HepG2 (cell line): Measurements from ENCODE around the gene IPO13. TPM values are rescaled to one million over a fixed set of nuclear protein-coding genes. Genes with fewer than 3 reads are reported as not detected.

Source experiments
- ATAC-seq: fragments of 200-7000 bp; cut with Tn5 transposase; 3 replicates; pipeline ENCODE4 v1.9.1; 2020; ENCODE audit warnings: mild to moderate bottlenecking, moderate library complexity
- BruUV-seq: library from RNA; stranded (reverse); fragments of 400-500 nt; replicated peaks from 2 replicates; lab custom pipeline; 2021; lab: Mats Ljungman, UMichigan
- CTCF ChIA-PET: fragments of 300-600 bp; formaldehyde crosslinking; extraction: SDS; loops from one replicate; lab custom pipeline; 2021; ENCODE audit warnings: low total read pairs, inconsistent platforms, low intra/inter-chr PET ratio; lab: Yijun Ruan, JAX
- POLR2A ChIA-PET: fragments of 350-600 bp; sonication (Branson Sonifier 250); formaldehyde crosslinking; loops from one replicate; lab custom pipeline; 2020; ENCODE audit warnings: antibody characterized with exemption, inconsistent platforms; lab: Yijun Ruan, JAX
- DNase-seq: peaks from one replicate; pipeline ENCODE4 v3.0.0-alpha.2; 2015; ENCODE audit warnings: low spot score
- FAIRE-seq: peaks from 3 replicates; lab custom pipeline; 2011; peaks lifted over from hg19 to GRCh38; lab: Jason Lieb, UNC
- H2AFZ ChIP-seq: one replicate; pipeline ENCODE4 v1.6.1; 2011; ENCODE audit warnings: low read length, inconsistent platforms
- H3K27ac ChIP-seq: fragments of 300-600 bp; 3 replicates; pipeline ENCODE4 v1.8.0; 2011; ENCODE audit warnings: mixed run types, mild to moderate bottlenecking, mixed read lengths, low read length, inconsistent platforms; ENCODE audit not compliant: insufficient read depth; ENCODE audit errors: extremely low read length
- H3K27me3 ChIP-seq, 2 experiments: fragments of 200-600 bp in 1 of 2; 2 replicates in 1 of 2; 3 replicates in 1 of 2; pipeline versions ENCODE4 v1.6.0 to v1.8.0; 2011; ENCODE audit warnings: low read length in 2 of 2, mild to moderate bottlenecking in 2 of 2, moderate library complexity in 2 of 2, inconsistent platforms in 1 of 2; ENCODE audit not compliant: insufficient read depth in 2 of 2, control insufficient read depth in 1 of 2
- H3K36me3 ChIP-seq, 2 experiments: fragments of 200-600 bp in 1 of 2; replicated peaks in 1 of 2; 2 replicates in 1 of 2; 3 replicates in 1 of 2; pipeline versions ENCODE4 v1.5.1 to v1.8.0; 2011; ENCODE audit warnings: low read length in 2 of 2, inconsistent platforms in 1 of 2; ENCODE audit not compliant: insufficient read depth in 2 of 2, control insufficient read depth in 1 of 2
- H3K4me1 ChIP-seq: 2 replicates; pipeline ENCODE4 v1.5.1; 2012; ENCODE audit warnings: low read length, inconsistent platforms; ENCODE audit not compliant: insufficient read depth
- H3K4me2 ChIP-seq: 2 replicates; pipeline ENCODE4 v1.6.0; 2011; ENCODE audit warnings: low read depth, low read length, inconsistent platforms
- H3K4me3 ChIP-seq, 3 experiments: fragments of 200-600 bp in 1 of 3; sonication (generic), shearing (Covaris generic) in 1 of 3; replicated peaks in 1 of 3; 2 replicates each; pipeline ENCODE4 v1.5.1; 2011 to 2016; ENCODE audit warnings: low read length in 3 of 3, inconsistent platforms in 2 of 3, low read depth in 2 of 3, mild to moderate bottlenecking in 2 of 3, control low read depth in 1 of 3, mixed read lengths in 1 of 3; ENCODE audit not compliant: insufficient read depth in 1 of 3
- H3K79me2 ChIP-seq: one replicate; pipeline ENCODE4 v1.6.1; 2011; ENCODE audit warnings: low read length, inconsistent platforms; ENCODE audit not compliant: insufficient read depth
- H3K9ac ChIP-seq: 2 replicates; pipeline ENCODE4 v1.6.0; 2011; ENCODE audit warnings: mild to moderate bottlenecking, low read depth, low read length, inconsistent platforms; ENCODE audit not compliant: insufficient read depth
- H3K9me3 ChIP-seq: 2 replicates; pipeline ENCODE4 v1.5.1; 2012; ENCODE audit warnings: mild to moderate bottlenecking, low read length
- H4K20me1 ChIP-seq: 2 replicates; pipeline ENCODE4 v1.6.0; 2011; ENCODE audit warnings: inconsistent platforms, mild to moderate bottlenecking, low read length, moderate library complexity; ENCODE audit not compliant: insufficient read depth
- CREB1 ChIP-seq, 2 experiments: fragments of 450-650 bp in 1 of 2; IDR thresholded peaks; 2 replicates each; pipeline ENCODE4 v1.6.1; 2016 to 2017; ENCODE audit warnings: control low read depth in 1 of 2, mild to moderate bottlenecking in 1 of 2, missing compliant biosample characterization in 1 of 2, missing genetic modification characterization in 1 of 2
- IKZF1 ChIP-seq: fragments of 450-650 bp; IDR thresholded peaks from 2 replicates; pipeline ENCODE4 v1.7.1; 2016
- KDM6A ChIP-seq: IDR thresholded peaks from 2 replicates; pipeline ENCODE4 v1.6.1; 2016; ENCODE audit warnings: low read depth
- MTA1 ChIP-seq: sonication (generic); formaldehyde crosslinking; IDR thresholded peaks from 2 replicates; pipeline ENCODE4 v1.4.0; 2020; ENCODE audit warnings: missing genetic modification reagents, mild to moderate bottlenecking, borderline replicate concordance
- NCOA5 ChIP-seq: sonication (generic); formaldehyde crosslinking; IDR thresholded peaks from 2 replicates; pipeline ENCODE4 v1.4.0; 2020; ENCODE audit warnings: missing genetic modification reagents
- SIX1 ChIP-seq: sonication (generic); formaldehyde crosslinking; IDR thresholded peaks from 2 replicates; pipeline ENCODE4 v1.4.0; 2020; ENCODE audit warnings: missing genetic modification reagents, borderline replicate concordance
- SP5 ChIP-seq: IDR thresholded peaks from 2 replicates; pipeline ENCODE4 v1.6.1; 2016; ENCODE audit warnings: low read depth, borderline replicate concordance
- TFDP1 ChIP-seq: IDR thresholded peaks from 2 replicates; pipeline ENCODE4 v1.6.1; 2016; ENCODE audit warnings: missing compliant biosample characterization, missing genetic modification reagents, borderline replicate concordance
- TOE1 ChIP-seq: sonication (generic); formaldehyde crosslinking; IDR thresholded peaks from 2 replicates; pipeline ENCODE4 v1.4.0; 2020; ENCODE audit warnings: mild to moderate bottlenecking, missing genetic modification reagents
- TRIM24 ChIP-seq: sonication (generic); formaldehyde crosslinking; IDR thresholded peaks from 2 replicates; pipeline ENCODE4 v1.8.0; 2022; ENCODE audit warnings: mild to moderate bottlenecking, missing genetic modification reagents
- XRCC5 ChIP-seq: fragments of 200-400 bp; formaldehyde crosslinking; optimal IDR thresholded peaks from 2 replicates; pipeline ENCODE3; 2017; ENCODE audit warnings: mild to moderate bottlenecking, low read length
- ZFP36 ChIP-seq: fragments of 150-350 bp; IDR thresholded peaks from 2 replicates; pipeline ENCODE4 v1.6.1; 2018; ENCODE audit warnings: borderline replicate concordance, low read length, low read depth; ENCODE audit not compliant: partially characterized antibody
- ZFP62 ChIP-seq: sonication (generic); formaldehyde crosslinking; IDR thresholded peaks from 2 replicates; pipeline ENCODE4 v1.4.0; 2020; ENCODE audit warnings: missing genetic modification reagents
- ZNF770 ChIP-seq: sonication (generic); formaldehyde crosslinking; IDR thresholded peaks from 2 replicates; pipeline ENCODE4 v1.5.0; 2020; ENCODE audit warnings: mild to moderate bottlenecking, missing genetic modification reagents
- WGBS: methylation state at CpG from one replicate; pipeline ENCODE4 v1.1.6; 2017; ENCODE audit warnings: low lambda C conversion rate; 5-methylcytosine and 5-hydroxymethylcytosine counted together
- in situ Hi-C: cut with HindIII; loops from 2 replicates; pipeline ENCODE4 v1.10.0; 2017; ENCODE audit warnings: low pct_unique_long_range_greater_than_20kb; ENCODE audit not compliant: extremely low pct_ligation_motif_present
- intact Hi-C: fragments of 100-400 bp; cut with micrococcal nuclease; formaldehyde crosslinking; loops from one replicate; pipeline ENCODE4 v1.10.0; 2022; ENCODE audit not compliant: unreplicated experiment
- polyA plus RNA-seq, 8 experiments: library from polyadenylated mRNA; depleted of rRNA in 3 of 8; stranded (reverse) in 7 of 8; unstranded in 1 of 8; fragments of >200 nt; fragmentation: Illumina TruSeq in 4 of 8; extraction: Trizol in 4 of 8; gene quantifications; 2 replicates each; pipeline versions ENCODE4 v1.2.1 to v1.2.3, GENCODE V29; 2011 to 2016; ENCODE audit warnings: low read depth in 4 of 8, missing spikeins in 1 of 8, mixed read lengths in 1 of 8; ENCODE audit not compliant: insufficient read depth in 1 of 8
- total RNA-seq, 5 experiments: library from RNA; depleted of rRNA; stranded (reverse); fragments of >200 nt; fragmentation: Illumina TruSeq; extraction: Trizol; gene quantifications; 2 replicates each; pipeline ENCODE4 v1.2.3, GENCODE V29; 2016; ENCODE audit warnings: low read depth in 1 of 5
- TF ChIP-seq, protein P1 (sequence below): IDR thresholded peaks from 2 replicates; pipeline ENCODE4 v1.6.1; 2012; ENCODE audit warnings: inconsistent platforms
- TF ChIP-seq, protein P2 (sequence below): sonication (generic); formaldehyde crosslinking; IDR thresholded peaks from 2 replicates; pipeline ENCODE4 v1.4.0; 2020; ENCODE audit warnings: missing genetic modification reagents
- TF ChIP-seq, protein P3 (sequence below): sonication (generic); formaldehyde crosslinking; IDR thresholded peaks from 2 replicates; pipeline ENCODE4 v1.8.1; 2022; ENCODE audit warnings: low read depth, mild to moderate bottlenecking, missing genetic modification reagents

Gene IPO13
- total and polyA plus RNA-seq, 2 of the 13 experiments (the other 11 are each of a cell fraction or from before 2014, with no cell fraction given), result 12.9 to 15.6 TPM

DNA sequence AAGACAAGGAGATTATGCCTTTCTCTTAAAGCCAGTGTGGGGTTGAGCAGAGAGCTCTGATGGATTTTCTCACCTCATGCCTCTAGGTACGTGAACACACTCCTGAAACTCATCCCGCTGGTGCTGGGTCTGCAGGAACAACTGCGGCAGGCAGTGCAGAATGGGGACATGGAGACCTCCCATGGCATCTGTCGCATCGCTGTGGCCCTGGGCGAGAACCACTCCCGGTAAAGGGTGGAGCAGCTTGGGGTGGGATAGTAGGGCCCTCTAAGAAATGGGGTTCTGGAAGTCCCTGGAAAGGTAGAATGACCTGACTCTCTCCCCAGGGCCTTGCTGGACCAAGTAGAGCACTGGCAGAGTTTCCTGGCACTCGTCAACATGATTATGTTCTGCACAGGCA lies 9.5 kb downstream of the IPO13 start:
- H4K20me1 ChIP-seq, result no peaks in the 10 kb centered on the region
- no peak overlapping the region for H3K4me3 ChIP-seq
- CTCF ChIA-PET, result no interaction called here
- TF ChIP-seq TRIM24, result no peak
- no peak for TF ChIP-seq ZNF770
- no peak for TF ChIP-seq MTA1 (CRISPR knock-in tag)
- no peak for TF ChIP-seq XRCC5
- no peak for TF ChIP-seq NCOA5 (CRISPR knock-in tag)
- TF ChIP-seq, protein P1, sequence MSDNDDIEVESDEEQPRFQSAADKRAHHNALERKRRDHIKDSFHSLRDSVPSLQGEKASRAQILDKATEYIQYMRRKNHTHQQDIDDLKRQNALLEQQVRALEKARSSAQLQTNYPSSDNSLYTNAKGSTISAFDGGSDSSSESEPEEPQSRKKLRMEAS, result no peak
- TF ChIP-seq TFDP1 (CRISPR knock-in tag), result no peak
- TF ChIP-seq, protein P2, sequence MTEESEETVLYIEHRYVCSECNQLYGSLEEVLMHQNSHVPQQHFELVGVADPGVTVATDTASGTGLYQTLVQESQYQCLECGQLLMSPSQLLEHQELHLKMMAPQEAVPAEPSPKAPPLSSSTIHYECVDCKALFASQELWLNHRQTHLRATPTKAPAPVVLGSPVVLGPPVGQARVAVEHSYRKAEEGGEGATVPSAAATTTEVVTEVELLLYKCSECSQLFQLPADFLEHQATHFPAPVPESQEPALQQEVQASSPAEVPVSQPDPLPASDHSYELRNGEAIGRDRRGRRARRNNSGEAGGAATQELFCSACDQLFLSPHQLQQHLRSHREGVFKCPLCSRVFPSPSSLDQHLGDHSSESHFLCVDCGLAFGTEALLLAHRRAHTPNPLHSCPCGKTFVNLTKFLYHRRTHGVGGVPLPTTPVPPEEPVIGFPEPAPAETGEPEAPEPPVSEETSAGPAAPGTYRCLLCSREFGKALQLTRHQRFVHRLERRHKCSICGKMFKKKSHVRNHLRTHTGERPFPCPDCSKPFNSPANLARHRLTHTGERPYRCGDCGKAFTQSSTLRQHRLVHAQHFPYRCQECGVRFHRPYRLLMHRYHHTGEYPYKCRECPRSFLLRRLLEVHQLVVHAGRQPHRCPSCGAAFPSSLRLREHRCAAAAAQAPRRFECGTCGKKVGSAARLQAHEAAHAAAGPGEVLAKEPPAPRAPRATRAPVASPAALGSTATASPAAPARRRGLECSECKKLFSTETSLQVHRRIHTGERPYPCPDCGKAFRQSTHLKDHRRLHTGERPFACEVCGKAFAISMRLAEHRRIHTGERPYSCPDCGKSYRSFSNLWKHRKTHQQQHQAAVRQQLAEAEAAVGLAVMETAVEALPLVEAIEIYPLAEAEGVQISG, result no peak
- no peak for TF ChIP-seq SIX1 (CRISPR knock-in tag)
- TF ChIP-seq TOE1, result no peak
- TF ChIP-seq KDM6A (CRISPR knock-in tag), result no peak
- no peak for TF ChIP-seq CREB1 (IDR thresholded peaks at IDR 0.05)
- no peak for TF ChIP-seq CREB1 (CRISPR knock-in tag; IDR thresholded peaks at IDR 0.05)
- no peak for TF ChIP-seq SP5
- no peak for TF ChIP-seq ZFP36
- TF ChIP-seq ZFP62, result no peak
- TF ChIP-seq, protein P3, sequence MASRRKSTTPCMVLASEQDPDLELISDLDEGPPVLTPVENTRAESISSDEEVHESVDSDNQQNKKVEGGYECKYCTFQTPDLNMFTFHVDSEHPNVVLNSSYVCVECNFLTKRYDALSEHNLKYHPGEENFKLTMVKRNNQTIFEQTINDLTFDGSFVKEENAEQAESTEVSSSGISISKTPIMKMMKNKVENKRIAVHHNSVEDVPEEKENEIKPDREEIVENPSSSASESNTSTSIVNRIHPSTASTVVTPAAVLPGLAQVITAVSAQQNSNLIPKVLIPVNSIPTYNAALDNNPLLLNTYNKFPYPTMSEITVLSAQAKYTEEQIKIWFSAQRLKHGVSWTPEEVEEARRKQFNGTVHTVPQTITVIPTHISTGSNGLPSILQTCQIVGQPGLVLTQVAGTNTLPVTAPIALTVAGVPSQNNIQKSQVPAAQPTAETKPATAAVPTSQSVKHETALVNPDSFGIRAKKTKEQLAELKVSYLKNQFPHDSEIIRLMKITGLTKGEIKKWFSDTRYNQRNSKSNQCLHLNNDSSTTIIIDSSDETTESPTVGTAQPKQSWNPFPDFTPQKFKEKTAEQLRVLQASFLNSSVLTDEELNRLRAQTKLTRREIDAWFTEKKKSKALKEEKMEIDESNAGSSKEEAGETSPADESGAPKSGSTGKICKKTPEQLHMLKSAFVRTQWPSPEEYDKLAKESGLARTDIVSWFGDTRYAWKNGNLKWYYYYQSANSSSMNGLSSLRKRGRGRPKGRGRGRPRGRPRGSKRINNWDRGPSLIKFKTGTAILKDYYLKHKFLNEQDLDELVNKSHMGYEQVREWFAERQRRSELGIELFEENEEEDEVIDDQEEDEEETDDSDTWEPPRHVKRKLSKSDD (CRISPR knock-in tag), result no peak
- TF ChIP-seq IKZF1, result no peak
- no peak overlapping the region for H2AFZ ChIP-seq
- DNase-seq (no peak), ATAC-seq (no peak), FAIRE-seq (no peak)
- no peaks in the 10 kb centered on the region for H3K79me2 ChIP-seq
- H3K27ac ChIP-seq, result no peak overlapping the region
- in situ Hi-C loops, result no loop called here
- H3K4me2 ChIP-seq, result no peak overlapping the region
- H3K9me3 ChIP-seq, result no peaks in the 10 kb centered on the region
- WGBS, result 98% methylated on average over 5 of the region's 8 CpGs
- H3K4me1 ChIP-seq, result no peaks in the 10 kb centered on the region
- H3K36me3 ChIP-seq, result peaks cover 0 to 21% of the 10 kb centered on the region in 2 experiments; a peak in 2 of 5 replicates
- intact Hi-C loops, result no loop called here
- POLR2A ChIA-PET, result no interaction called here
- H3K9ac ChIP-seq, result no peak overlapping the region
- no peaks in the 10 kb centered on the region for H3K27me3 ChIP-seq
- no TSS peak for BruUV-seq
